ENCODE results near the gene ALPL.

DNA sequence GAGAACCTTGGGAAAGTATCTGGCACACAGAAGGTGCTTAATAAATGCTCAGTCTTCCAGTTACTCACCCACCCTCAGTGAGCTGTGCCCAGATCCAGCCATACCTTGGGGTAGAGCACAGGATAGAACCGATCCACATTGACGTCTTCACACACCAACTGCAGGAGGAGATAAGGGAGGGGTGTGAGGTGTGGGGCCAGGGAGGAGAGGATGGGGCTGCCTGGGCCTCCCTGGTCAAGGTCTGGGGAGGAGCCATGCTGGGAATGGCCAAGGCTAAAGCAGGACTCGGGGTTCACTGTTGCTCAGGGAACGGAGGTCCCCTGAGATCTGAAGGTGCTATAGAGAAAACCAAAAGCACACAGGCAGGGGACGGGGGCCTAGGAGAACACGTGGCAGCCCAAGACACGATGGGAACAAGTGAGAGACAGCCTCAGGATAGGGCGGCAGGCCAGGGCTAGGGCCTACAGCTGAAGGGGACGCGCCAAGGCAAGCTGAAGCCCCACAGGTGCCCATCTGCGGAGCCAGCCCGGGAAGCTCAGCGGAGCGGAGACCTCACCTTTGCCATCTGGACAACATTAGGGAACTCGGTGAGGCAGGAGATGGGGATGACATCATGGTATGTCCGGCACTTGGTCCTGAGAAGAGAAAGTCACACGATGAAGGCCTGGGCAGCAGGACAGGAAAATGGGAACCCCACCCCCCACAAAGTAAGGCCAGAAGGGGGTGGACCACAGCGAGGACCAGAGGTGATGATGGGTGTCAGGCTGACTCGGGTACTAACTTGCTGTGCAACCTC is 104.0 kb downstream of the ALPL start:
- TF ChIP-seq CTCF (IDR thresholded peaks at IDR 0.05), result no peak
- no peak for TF ChIP-seq POLR2A (IDR thresholded peaks at IDR 0.05)
- no peak for TF ChIP-seq EP300 (IDR thresholded peaks at IDR 0.05)

All from ovary (tissue), 3 donors.